SK-N-SH treated with all-trans-retinoic acid at 6 μM for 48 hours (cell line): ENCODE data around the gene KPRP.

Experiments
- ARNTL ChIP-seq: fragments of 450-650 bp; formaldehyde crosslinking; IDR thresholded peaks from 2 replicates; pipeline ENCODE4 v1.5.0; 2020; ENCODE audit warnings: low read depth, mild to moderate bottlenecking, moderate library complexity, borderline replicate concordance
- BACH2 ChIP-seq: fragments of 250-450 bp; sonication (Bioruptor Pico); IDR thresholded peaks from 2 replicates; pipeline ENCODE4 v1.9.0; 2021; ENCODE audit warnings: mild to moderate bottlenecking, borderline replicate concordance
- GLIS3 ChIP-seq: fragments of 250-450 bp; sonication (Bioruptor Pico); IDR thresholded peaks from 2 replicates; pipeline ENCODE4 v1.5.0; 2020; ENCODE audit warnings: mild to moderate bottlenecking, moderate library complexity
- ISL1 ChIP-seq: fragments of 250-450 bp; sonication (Bioruptor Pico); IDR thresholded peaks from 2 replicates; pipeline ENCODE4 v2.1.2; 2022; ENCODE audit warnings: mild to moderate bottlenecking, moderate library complexity
- OSR1 ChIP-seq: fragments of 250-450 bp; sonication (Bioruptor Pico); IDR thresholded peaks from 2 replicates; pipeline ENCODE4 v1.8.0; 2022; ENCODE audit warnings: moderate library complexity, mild to moderate bottlenecking, inconsistent platforms
- RARB ChIP-seq: fragments of 250-450 bp; sonication (Bioruptor Pico); IDR thresholded peaks from 2 replicates; pipeline ENCODE4 v1.8.0; 2021; ENCODE audit warnings: mild to moderate bottlenecking, moderate library complexity
- SNAI2 ChIP-seq: fragments of 250-450 bp; sonication (Bioruptor Pico); IDR thresholded peaks from 2 replicates; pipeline ENCODE4 v1.5.0; 2020; ENCODE audit warnings: mild to moderate bottlenecking, moderate library complexity
- TOX ChIP-seq: fragments of 250-450 bp; sonication (Bioruptor Pico); IDR thresholded peaks from 2 replicates; pipeline ENCODE4 v1.8.0; 2021; ENCODE audit warnings: mild to moderate bottlenecking, moderate library complexity, borderline replicate concordance
- ZNF70 ChIP-seq: fragments of 450-650 bp; formaldehyde crosslinking; IDR thresholded peaks from 2 replicates; pipeline ENCODE4 v1.5.0; 2020; ENCODE audit warnings: mild to moderate bottlenecking, moderate library complexity
- TF ChIP-seq, protein P1 (sequence below): fragments of 250-450 bp; sonication (Bioruptor Pico); IDR thresholded peaks from 2 replicates; pipeline ENCODE4 v1.5.1; 2021; ENCODE audit warnings: mild to moderate bottlenecking, moderate library complexity
- TF ChIP-seq, protein P2 (sequence below): fragments of 250-450 bp; sonication (Bioruptor Pico); IDR thresholded peaks from 2 replicates; pipeline ENCODE4 v1.8.0; 2020; ENCODE audit warnings: mild to moderate bottlenecking, moderate library complexity, borderline replicate concordance
- TF ChIP-seq, protein P3 (sequence below): fragments of 250-450 bp; sonication (Bioruptor Pico); IDR thresholded peaks from 2 replicates; pipeline ENCODE4 v1.8.0; 2021; ENCODE audit warnings: low read depth, mild to moderate bottlenecking, moderate library complexity, borderline replicate concordance

DNA sequence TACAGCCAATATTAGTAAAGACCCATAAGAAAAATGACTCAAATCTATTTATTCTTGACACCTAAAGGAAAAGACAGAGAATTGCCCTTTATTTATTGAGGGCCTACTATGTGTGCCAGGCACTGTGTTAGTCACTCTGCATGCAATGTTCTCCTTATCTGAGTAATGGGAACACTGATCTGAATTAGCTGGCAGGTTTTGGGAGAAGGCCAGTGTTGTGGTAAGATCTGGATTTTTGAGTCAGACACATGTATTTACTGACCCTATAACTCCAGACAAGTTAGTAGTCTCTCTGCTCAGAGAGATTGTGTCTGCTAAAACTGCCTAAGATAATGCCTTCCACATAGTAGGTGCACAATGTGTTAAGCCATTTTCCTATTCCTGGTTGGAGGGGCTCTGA lies 32.6 kb upstream of the KPRP start:
- TF ChIP-seq, protein P1, sequence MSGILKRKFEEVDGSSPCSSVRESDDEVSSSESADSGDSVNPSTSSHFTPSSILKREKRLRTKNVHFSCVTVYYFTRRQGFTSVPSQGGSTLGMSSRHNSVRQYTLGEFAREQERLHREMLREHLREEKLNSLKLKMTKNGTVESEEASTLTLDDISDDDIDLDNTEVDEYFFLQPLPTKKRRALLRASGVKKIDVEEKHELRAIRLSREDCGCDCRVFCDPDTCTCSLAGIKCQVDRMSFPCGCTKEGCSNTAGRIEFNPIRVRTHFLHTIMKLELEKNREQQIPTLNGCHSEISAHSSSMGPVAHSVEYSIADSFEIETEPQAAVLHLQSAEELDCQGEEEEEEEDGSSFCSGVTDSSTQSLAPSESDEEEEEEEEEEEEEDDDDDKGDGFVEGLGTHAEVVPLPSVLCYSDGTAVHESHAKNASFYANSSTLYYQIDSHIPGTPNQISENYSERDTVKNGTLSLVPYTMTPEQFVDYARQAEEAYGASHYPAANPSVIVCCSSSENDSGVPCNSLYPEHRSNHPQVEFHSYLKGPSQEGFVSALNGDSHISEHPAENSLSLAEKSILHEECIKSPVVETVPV (CRISPR knock-in tag): no peak
- TF ChIP-seq, protein P2, sequence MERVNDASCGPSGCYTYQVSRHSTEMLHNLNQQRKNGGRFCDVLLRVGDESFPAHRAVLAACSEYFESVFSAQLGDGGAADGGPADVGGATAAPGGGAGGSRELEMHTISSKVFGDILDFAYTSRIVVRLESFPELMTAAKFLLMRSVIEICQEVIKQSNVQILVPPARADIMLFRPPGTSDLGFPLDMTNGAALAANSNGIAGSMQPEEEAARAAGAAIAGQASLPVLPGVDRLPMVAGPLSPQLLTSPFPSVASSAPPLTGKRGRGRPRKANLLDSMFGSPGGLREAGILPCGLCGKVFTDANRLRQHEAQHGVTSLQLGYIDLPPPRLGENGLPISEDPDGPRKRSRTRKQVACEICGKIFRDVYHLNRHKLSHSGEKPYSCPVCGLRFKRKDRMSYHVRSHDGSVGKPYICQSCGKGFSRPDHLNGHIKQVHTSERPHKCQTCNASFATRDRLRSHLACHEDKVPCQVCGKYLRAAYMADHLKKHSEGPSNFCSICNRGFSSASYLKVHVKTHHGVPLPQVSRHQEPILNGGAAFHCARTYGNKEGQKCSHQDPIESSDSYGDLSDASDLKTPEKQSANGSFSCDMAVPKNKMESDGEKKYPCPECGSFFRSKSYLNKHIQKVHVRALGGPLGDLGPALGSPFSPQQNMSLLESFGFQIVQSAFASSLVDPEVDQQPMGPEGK (CRISPR knock-in tag): no peak
- no peak for TF ChIP-seq GLIS3 (CRISPR knock-in tag)
- no peak for TF ChIP-seq ZNF70
- no peak for TF ChIP-seq RARB
- TF ChIP-seq OSR1 (CRISPR knock-in tag): no peak
- no peak for TF ChIP-seq ISL1 (CRISPR knock-in tag)
- TF ChIP-seq TOX (CRISPR knock-in tag): no peak
- no peak for TF ChIP-seq SNAI2
- no peak for TF ChIP-seq ARNTL (CRISPR knock-in tag)
- TF ChIP-seq, protein P3, sequence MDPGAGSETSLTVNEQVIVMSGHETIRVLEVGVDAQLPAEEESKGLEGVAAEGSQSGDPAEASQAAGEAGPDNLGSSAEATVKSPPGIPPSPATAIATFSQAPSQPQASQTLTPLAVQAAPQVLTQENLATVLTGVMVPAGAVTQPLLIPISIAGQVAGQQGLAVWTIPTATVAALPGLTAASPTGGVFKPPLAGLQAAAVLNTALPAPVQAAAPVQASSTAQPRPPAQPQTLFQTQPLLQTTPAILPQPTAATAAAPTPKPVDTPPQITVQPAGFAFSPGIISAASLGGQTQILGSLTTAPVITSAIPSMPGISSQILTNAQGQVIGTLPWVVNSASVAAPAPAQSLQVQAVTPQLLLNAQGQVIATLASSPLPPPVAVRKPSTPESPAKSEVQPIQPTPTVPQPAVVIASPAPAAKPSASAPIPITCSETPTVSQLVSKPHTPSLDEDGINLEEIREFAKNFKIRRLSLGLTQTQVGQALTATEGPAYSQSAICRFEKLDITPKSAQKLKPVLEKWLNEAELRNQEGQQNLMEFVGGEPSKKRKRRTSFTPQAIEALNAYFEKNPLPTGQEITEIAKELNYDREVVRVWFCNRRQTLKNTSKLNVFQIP (CRISPR knock-in tag): no peak
- no peak for TF ChIP-seq BACH2 (CRISPR knock-in tag)
